MM.1S (cell line): ENCODE results near the gene PPP2R5B.

Experiments used
- DNase-seq: peaks from one replicate; pipeline ENCODE4 v3.0.0-alpha.2; 2015
- H2AFZ ChIP-seq: fragments of 300-600 bp; sonication (generic); 2 replicates; pipeline ENCODE4 v1.6.0; 2016; ENCODE audit warnings: antibody characterized with exemption, low read length
- H3F3A ChIP-seq: fragments of 300-600 bp; sonication (generic); 2 replicates; pipeline ENCODE4 v1.6.1; 2016; ENCODE audit warnings: mild to moderate bottlenecking, antibody characterized with exemption, low read length, moderate library complexity, mixed read lengths; ENCODE audit not compliant: insufficient read depth
- H3K27ac ChIP-seq: fragments of 300-600 bp; sonication (generic); 2 replicates; pipeline ENCODE4 v1.5.1; 2016; ENCODE audit warnings: mild to moderate bottlenecking, low read length
- H3K27me3 ChIP-seq: fragments of 300-600 bp; sonication (generic); replicated peaks from 2 replicates; pipeline ENCODE4 v1.6.0; 2016; ENCODE audit warnings: low read length; ENCODE audit not compliant: insufficient read depth
- H3K36me3 ChIP-seq: fragments of 300-600 bp; sonication (generic); replicated peaks from 2 replicates; pipeline ENCODE4 v1.6.1; 2016; ENCODE audit warnings: mild to moderate bottlenecking, low read length, mixed read lengths; ENCODE audit not compliant: insufficient read depth
- H3K4me1 ChIP-seq: fragments of 300-600 bp; sonication (generic); 2 replicates; pipeline ENCODE4 v1.6.1; 2016; ENCODE audit warnings: low read length, mixed read lengths
- H3K4me2 ChIP-seq: fragments of 300-600 bp; sonication (generic); 2 replicates; pipeline ENCODE4 v1.6.0; 2016; ENCODE audit warnings: low read depth, low read length
- H3K4me3 ChIP-seq: fragments of 300-600 bp; sonication (generic); 2 replicates; pipeline ENCODE4 v1.5.1; 2016; ENCODE audit warnings: low read length, mixed read lengths
- H3K79me2 ChIP-seq: fragments of 300-600 bp; sonication (generic); 2 replicates; pipeline ENCODE4 v1.6.1; 2016; ENCODE audit warnings: mixed run types, low read length, mixed read lengths
- H3K9ac ChIP-seq: fragments of 300-600 bp; sonication (generic); 2 replicates; pipeline ENCODE4 v1.6.1; 2016; ENCODE audit warnings: low read length, mixed read lengths
- H3K9me2 ChIP-seq: fragments of 300-600 bp; sonication (generic); replicated peaks from 2 replicates; pipeline ENCODE4 v1.6.1; 2016; ENCODE audit warnings: mild to moderate bottlenecking, low read length, mixed read lengths; ENCODE audit not compliant: insufficient read depth
- H3K9me3 ChIP-seq: fragments of 300-600 bp; sonication (generic); replicated peaks from 2 replicates; pipeline ENCODE4 v1.6.1; 2016; ENCODE audit warnings: mild to moderate bottlenecking, low read length, mixed read lengths; ENCODE audit not compliant: insufficient read depth
- H4K20me1 ChIP-seq: fragments of 300-600 bp; sonication (generic); 2 replicates; pipeline ENCODE4 v1.6.1; 2016; ENCODE audit warnings: mild to moderate bottlenecking, low read length, moderate library complexity, mixed read lengths; ENCODE audit not compliant: insufficient read depth
- CTCF ChIP-seq: fragments of 300-600 bp; sonication (generic); IDR thresholded peaks from 2 replicates; pipeline ENCODE4 v1.5.1; 2016; ENCODE audit warnings: antibody characterized with exemption, low read length, mixed read lengths
- EZH2 ChIP-seq: fragments of 300-600 bp; sonication (generic); optimal IDR thresholded peaks from 2 replicates; pipeline ENCODE3; 2017; ENCODE audit warnings: low read depth, mild to moderate bottlenecking, antibody characterized with exemption, low read length, mixed read lengths
- EZH2phosphoT487 ChIP-seq: fragments of 300-600 bp; sonication (generic); IDR thresholded peaks from 2 replicates; pipeline ENCODE4 v1.6.1; 2018; ENCODE audit warnings: antibody characterized with exemption, low read length

The PPP2R5B gene

GRCh38 chr11:64935359-64936081 is 11.0 kb downstream of the PPP2R5B start, which contains the start of gene GPHA2:
TSS of gene GPHA2 (minus strand) at chr11:64935893. CDS start at chr11:64935460, 433 bp downstream.
- Histone ChIP-seq H2AFZ (no peak within 1 kb of the TSS), H3K4me3 (no peak within 1 kb of the TSS), H3K27ac (no peak within 1 kb of the TSS), H3F3A (no peaks in the 10 kb centered on the region), H3K36me3 (no peaks in the 10 kb centered on the region), H3K9me3 (no peaks in the 10 kb centered on the region), H3K9ac (no peak within 1 kb of the TSS), H3K79me2 (no peaks in the 10 kb centered on the region), H4K20me1 (no peaks in the 10 kb centered on the region), H3K4me1 (no peaks in the 10 kb centered on the region), H3K4me2 (no peak within 1 kb of the TSS), H3K27me3 (no peaks in the 10 kb centered on the region), H3K9me2 (no peaks in the 10 kb centered on the region)
- DNase-seq = no peak
- no peak for TF ChIP-seq CTCF
- no peak for TF ChIP-seq EZH2phosphoT487
- no peak for TF ChIP-seq EZH2

GRCh38 chr11:64936539-64936938 is 12.1 kb downstream of the PPP2R5B start:
- Histone ChIP-seq H3K27me3 (no peaks in the 10 kb centered on the region), H3F3A (no peaks in the 10 kb centered on the region), H3K79me2 (no peaks in the 10 kb centered on the region), H4K20me1 (no peaks in the 10 kb centered on the region), H3K9ac (no peak overlapping the region), H3K4me3 (no peak overlapping the region), H3K4me2 (no peak overlapping the region), H3K27ac (no peak overlapping the region), H3K9me3 (no peaks in the 10 kb centered on the region), H3K36me3 (no peaks in the 10 kb centered on the region), H2AFZ (no peak overlapping the region), H3K9me2 (no peaks in the 10 kb centered on the region), H3K4me1 (no peaks in the 10 kb centered on the region)
- no peak for TF ChIP-seq EZH2phosphoT487
- TF ChIP-seq EZH2 = no peak
- no peak for TF ChIP-seq CTCF
- no peak for DNase-seq

- DNase-seq = no peak
- no peaks in the 10 kb centered on the region for H3K27me3 ChIP-seq
- no peak overlapping the region for H3K9ac ChIP-seq
- H3K9me2 ChIP-seq = no peaks in the 10 kb centered on the region
- no peaks in the 10 kb centered on the region for H3K79me2 ChIP-seq
- H3F3A ChIP-seq = no peaks in the 10 kb centered on the region
- no peak overlapping the region for H2AFZ ChIP-seq
- TF ChIP-seq EZH2phosphoT487 (no peak), CTCF (no peak), EZH2 (no peak)
- H3K9me3 ChIP-seq = no peaks in the 10 kb centered on the region
- H3K4me1 ChIP-seq = no peaks in the 10 kb centered on the region
- no peaks in the 10 kb centered on the region for H4K20me1 ChIP-seq
- no peak overlapping the region for H3K4me3 ChIP-seq
- H3K27ac ChIP-seq = no peak overlapping the region
- no peaks in the 10 kb centered on the region for H3K36me3 ChIP-seq
- no peak overlapping the region for H3K4me2 ChIP-seq
Observed at GRCh38 chr11:64947208-64947814, 22.8 kb downstream of the PPP2R5B start.
